Hair follicular keratinocyte (primary cell): Measurements from ENCODE around the gene BAD. TPM values are rescaled to one million over a fixed set of nuclear protein-coding genes. Genes with fewer than 3 reads are reported as not detected.

Source experiments
- total RNA-seq: library from RNA; depleted of rRNA; stranded (reverse); fragments of >200 nt; gene quantifications from 2 replicates; pipeline ENCODE4 v1.2.3, GENCODE V29; 2015

BAD gene
- total RNA-seq: 110 and 128 TPM in 2 replicates

DNA sequence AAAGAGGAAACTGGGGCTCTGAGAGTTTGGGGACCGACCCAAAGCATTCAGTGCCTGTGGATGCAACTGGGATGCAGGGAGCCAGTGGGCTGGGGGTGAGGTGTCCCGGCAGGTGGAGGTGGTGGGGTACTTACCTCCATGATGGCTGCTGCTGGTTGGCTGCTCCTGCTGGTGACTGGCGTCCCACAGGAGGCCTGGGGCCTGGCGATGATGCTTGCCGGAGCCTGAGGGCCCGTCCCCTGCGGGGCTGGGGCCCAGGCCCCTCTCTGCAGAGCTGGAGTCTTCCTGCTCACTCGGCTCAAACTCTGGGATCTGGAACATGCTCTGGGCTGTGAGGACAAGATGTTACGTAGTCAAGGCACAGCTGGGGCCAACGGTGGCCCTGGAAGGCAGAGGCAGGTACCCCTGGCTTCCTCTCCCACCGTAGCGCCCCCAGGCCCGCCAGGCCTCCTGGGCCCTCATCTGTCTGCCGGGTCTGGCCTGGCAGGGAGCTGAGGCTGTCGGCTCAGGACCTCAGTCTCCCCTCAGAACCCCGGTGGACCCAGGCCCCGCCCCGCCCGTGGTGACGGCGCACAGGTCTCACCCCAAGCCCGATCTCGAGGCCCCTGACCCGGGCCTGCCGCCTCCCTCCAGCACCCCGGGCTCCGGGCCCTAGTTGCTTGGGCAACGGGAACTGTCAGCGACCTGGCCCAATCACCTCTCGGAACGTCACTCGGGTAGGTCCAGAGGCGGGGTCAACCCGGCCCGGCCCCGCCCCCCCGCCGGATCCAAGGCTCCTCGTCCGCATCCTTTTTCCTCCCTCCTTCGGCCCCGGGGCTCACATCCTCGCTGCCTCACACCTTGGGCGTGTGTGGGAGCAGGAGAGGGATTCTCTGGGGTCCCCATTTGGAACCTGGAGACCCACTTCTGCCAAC lies at the start of gene BAD:
Gene BAD (minus strand): TSS at position 618 of the 914 bp plus-strand sequence. CDS start 297 bp downstream, at position 321.

GRCh38 chr11:64317961-64318765 lies 33.7 kb upstream of the BAD start, which contains the start of gene PRDX5:
Gene PRDX5 (plus strand): TSS chr11:64318121. CDS start chr11:64318216, 95 bp downstream.

GRCh38 chr11:64317325-64317960 lies 33.0 kb upstream of the BAD start, which contains the start of gene TRMT112:
Gene TRMT112 (minus strand): TSS chr11:64317559. CDS start chr11:64317526, 33 bp downstream.

GRCh38 chr11:64305075-64305690 lies 20.7 kb upstream of the BAD start, which contains the start of gene ESRRA:
Gene ESRRA (plus strand): TSS chr11:64305524. CDS start chr11:64307180, 1,656 bp downstream.

GRCh38 chr11:64299847-64300648 lies 15.6 kb upstream of the BAD start, which contains the start of gene CATSPERZ:
Gene CATSPERZ (plus strand): TSS chr11:64300358. CDS start chr11:64300411, 53 bp downstream.

DNA sequence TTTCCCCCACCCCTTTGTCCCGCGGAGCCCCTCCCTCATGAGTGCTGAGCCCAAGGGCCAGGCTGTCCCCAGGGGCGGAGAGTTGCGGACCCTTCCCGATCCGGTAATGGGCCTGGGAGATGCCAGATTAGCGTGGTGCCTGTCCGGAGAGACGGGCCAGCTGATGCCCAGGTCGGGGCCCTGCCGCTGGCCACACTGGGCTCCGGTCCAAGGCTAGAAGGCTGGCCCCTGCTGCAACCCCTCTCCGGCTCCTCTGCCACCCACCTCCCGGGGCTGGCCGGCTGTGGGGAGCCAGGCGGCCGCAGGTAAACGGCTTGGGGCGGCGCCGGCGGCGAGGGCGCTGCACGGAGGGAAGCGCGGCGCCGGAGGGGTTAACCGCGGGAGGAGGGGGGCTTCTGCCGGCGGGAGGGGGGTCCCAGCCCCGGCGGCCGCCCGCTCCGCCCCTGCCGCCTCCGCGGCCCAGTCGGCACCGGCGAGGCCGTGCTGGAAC lies 6.8 kb upstream of the BAD start, which contains the start of gene KCNK4:
Gene KCNK4 (plus strand): TSS at position 41 of the 490 bp plus-strand sequence. CDS start 1,717 bp downstream, outside the sequence.

DNA sequence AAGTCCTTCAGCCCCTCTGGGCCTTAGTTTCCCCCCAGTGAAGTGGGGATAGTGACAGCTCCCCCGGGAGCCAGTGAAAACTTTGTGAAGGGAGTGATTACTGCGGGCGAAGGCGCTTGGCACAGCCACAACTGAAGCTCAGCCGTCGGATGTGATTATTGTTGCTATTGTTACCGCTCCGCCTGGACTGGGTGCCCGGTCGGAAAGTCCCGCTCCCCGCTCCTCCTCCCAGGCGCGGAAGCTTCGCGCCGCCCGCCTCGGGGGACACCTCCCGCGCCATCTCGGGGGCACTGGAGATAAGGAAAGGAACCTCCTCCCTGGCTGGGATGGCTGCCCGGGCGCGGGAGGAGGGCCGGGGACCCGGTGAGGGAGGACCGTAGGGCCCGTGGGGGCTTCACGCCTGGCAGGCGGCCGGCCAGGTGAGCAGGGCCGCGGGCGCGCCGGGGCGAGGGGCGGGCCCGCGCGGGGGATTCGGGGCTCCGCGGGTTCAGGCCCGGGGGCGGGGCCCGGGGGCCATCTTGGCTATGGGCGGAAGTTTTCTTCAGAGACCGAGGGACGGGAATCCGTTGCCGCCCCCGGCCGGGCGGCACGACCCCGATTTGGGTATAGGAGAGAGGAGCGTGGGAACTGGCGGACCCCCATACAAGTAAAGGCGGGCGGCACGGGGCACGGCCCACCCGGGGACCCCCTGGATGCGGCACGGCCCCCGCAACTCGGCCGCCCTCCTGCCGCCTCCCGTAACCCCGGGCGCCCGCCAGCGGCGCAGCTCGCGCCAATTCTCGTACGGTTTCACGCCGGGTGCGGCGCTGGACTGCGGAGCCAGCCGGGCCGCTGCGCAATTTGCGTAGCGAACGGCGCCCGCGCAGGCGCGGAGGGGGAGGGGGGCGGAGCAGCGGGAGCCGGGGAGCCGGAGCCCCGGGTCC lies 758 bp upstream of the BAD start, which contains the start of gene GPR137:
Gene GPR137 (plus strand): TSS at position 887 of the 923 bp plus-strand sequence. CDS start 677 bp downstream, outside the sequence.

GRCh38 chr11:64251016-64251752 lies 33.3 kb downstream of the BAD start, which contains the start of gene PLCB3:
Gene PLCB3 (plus strand): TSS chr11:64251530. CDS start chr11:64251650, 120 bp downstream.

DNA sequence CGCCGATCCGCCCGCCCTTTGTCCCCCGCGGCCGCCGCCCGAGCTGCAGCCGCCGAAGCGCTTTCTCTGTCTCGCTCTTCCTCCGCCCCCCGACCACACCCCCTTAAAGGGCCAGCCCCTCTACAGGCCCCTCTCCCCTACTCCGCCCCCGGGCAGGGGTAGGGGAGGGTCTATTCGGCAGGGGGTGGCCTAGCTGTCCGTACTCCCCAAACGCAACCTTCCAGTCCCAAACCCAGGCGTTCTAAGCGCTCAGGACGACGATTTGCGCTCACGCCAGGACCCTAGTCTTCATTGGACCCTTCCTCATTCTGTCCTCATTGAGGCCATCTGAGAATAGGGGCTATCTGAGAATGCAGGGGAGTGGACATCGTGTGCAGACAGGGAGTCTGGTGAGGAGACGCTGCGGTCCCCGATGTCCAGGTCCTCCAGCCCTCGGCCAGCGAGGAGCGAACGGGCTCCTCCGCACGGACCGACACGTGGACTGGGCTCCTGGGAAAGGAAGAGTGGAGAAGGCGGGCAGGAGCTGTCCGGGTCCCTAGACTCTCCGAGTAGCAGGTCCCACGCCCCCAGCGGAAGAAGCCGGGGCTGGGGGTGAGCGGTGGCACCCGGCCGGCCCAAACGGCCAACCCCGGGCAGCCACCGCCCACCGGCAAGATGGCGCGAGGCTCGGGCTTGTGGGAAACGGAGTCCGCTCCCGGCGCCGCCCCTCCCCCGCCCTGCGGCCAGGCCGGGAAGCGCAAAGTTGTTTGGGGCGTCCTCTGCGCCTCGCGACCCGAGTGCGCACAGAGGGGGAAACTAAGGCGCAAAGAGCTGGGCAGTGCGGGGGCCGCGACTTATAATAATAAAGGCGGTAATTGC lies 37.4 kb downstream of the BAD start, which contains the start of gene PPP1R14B:
Gene PPP1R14B (minus strand): TSS at position 73 of the 858 bp plus-strand sequence. CDS start 270 bp downstream, outside the sequence.

GRCh38 chr11:64240435-64241240 lies 43.8 kb downstream of the BAD start, which contains the start of gene FKBP2:
Gene FKBP2 (plus strand): TSS chr11:64241095. CDS start chr11:64242388, 1,293 bp downstream.

GRCh38 chr11:64233913-64234586 lies 50.4 kb downstream of the BAD start, which contains the start of gene VEGFB:
Gene VEGFB (plus strand): TSS chr11:64234584. CDS start chr11:64234834, 250 bp downstream.

DNA sequence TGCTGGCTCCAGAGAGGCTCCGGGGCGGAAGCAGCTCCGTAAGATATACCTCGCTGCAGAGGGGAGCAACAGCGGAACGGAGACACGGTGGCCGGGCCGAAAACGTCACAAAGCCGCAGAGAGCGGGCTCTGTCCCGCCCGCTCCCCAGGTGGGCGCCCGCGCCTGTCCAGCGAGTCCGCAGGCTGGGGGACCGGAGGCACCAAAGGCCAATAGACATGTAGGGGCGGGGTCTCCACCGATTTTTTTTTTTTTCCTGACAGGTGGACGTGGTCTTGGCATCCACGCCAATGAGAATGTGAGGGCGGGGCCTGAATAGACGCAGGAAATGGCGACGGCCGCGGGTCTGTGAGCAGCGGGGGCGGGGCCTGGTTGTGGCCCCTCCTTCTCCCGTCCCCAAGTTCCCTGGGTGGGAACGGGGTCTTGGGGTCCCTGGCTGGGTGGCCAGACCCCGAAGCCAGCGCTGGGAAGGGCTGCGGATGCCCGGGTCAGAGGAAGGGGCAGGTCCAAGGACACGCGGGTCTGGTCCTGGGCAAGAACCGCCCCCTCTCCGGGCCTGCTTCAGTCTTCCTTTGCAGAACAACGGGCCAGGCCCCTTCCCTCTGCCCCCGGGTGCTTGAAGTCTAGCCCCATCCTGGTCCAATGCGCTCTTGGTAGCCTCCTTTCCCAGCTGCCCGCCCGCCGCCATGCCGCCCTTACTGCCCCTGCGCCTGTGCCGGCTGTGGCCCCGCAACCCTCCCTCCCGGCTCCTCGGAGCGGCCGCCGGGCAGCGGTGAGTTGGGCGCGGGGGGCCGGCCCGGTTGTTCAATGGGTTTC lies 54.1 kb downstream of the BAD start, which contains the start of gene DNAJC4:
Gene DNAJC4 (plus strand): TSS at position 378 of the 814 bp plus-strand sequence. CDS start 307 bp downstream, at position 685.

DNA sequence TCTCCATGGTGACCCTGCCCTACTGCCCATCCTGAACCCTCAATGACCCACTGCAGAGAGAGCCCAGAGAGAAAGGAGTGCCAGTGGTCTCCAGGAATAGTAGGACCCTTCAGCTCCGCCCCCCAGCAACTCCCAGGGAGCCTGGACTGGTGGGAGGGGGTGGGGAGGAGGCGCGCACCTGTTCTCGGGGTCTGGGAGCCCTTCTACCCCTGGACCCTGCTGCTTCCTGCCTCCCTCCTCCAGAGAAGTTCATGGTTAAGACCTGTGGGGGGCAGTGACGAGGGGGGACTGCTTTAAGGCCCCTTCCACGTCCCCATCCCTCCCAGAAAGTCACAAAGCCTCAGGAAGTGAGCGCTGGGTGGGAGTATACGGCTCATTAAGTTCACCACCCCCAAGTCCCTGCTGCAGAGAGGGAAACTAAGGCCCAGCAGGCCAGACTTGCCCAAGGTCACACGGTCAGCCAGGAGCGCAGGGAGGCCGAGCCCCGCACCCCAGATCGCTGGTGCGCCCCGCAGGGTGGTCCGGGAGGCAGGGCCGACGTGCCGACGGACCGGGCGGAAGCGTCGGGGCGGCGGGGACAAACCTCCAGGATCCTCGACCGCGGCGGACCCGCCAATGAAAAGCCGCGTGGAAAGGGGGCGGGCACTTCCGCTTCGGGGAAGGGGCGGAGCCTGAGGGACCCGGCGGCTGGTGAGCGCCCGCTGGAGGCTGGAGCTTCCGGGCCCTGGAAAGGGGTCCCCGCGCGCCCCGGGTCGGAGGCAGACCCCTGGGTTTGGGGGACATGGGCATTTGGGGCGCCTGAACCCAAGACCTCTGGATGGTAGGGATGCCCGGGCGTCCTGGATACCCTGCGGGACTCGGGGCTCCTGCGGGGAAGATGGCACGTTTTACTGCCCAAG lies 58.6 kb downstream of the BAD start, which contains the start of the genes NUDT22 and TRPT1:
Gene NUDT22 (plus strand): TSS at position 667 of the 899 bp plus-strand sequence. CDS start 379 bp downstream, outside the sequence.
Gene TRPT1 (minus strand): TSS at position 579 of the 899 bp plus-strand sequence. CDS start 326 bp downstream, at position 253.

